ENCODE measurements around the gene XAF1.

- TF ChIP-seq, protein P1, sequence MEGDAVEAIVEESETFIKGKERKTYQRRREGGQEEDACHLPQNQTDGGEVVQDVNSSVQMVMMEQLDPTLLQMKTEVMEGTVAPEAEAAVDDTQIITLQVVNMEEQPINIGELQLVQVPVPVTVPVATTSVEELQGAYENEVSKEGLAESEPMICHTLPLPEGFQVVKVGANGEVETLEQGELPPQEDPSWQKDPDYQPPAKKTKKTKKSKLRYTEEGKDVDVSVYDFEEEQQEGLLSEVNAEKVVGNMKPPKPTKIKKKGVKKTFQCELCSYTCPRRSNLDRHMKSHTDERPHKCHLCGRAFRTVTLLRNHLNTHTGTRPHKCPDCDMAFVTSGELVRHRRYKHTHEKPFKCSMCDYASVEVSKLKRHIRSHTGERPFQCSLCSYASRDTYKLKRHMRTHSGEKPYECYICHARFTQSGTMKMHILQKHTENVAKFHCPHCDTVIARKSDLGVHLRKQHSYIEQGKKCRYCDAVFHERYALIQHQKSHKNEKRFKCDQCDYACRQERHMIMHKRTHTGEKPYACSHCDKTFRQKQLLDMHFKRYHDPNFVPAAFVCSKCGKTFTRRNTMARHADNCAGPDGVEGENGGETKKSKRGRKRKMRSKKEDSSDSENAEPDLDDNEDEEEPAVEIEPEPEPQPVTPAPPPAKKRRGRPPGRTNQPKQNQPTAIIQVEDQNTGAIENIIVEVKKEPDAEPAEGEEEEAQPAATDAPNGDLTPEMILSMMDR (IDR thresholded peaks at IDR 0.05) = no peak
- TF ChIP-seq POLR2A (IDR thresholded peaks at IDR 0.05) = no peak
Measured at GRCh38 chr17:6799738-6800137, 43.9 kb downstream of the XAF1 start.

Measured in lower leg skin (tissue), 3 donors.